ENCODE results near the gene WAC. TPM values are rescaled to one million over a fixed set of nuclear protein-coding genes. Genes with fewer than 3 reads are reported as not detected.
"Not testable (repeated sequence)": the region's sequence is repeated elsewhere in the genome, so short reads cannot be mapped to it uniquely, and the experiment has no call there.

WAC gene
- total RNA-seq, 4 donors from 2014 or later: 101 to 131 (median 118) TPM

DNA sequence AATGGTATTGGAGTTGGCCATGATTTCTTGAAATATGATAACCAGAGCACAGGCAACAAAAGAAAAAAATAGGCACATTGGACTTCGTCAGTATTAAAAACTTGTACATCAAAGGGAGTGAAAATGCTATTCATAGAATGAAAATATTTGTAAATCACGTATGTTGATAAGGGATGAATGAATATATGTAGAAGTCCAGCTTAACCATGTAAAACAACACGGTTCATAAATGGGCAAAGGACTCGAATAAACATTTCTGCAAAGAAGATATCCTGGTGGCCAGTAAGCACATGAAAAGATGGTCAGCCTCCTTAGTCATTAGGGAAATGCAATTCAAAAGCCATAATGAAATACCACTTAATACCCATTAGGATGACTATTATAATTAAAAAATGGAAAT is 68.1 kb downstream of the WAC start:
- peaks cover 0 to 65% (median 0%) of the 10 kb centered on the region in 4 donors for H3K4me1 ChIP-seq
- peaks cover 0 to 9% (median 0%) of the 10 kb centered on the region in 3 donors for H3K36me3 ChIP-seq
- no peak for DNase-seq (ENCODE audit: low spot score in 2 of 2)
- H3K4me3 ChIP-seq: no peak overlapping the region
- no peaks in the 10 kb centered on the region for H3K27me3 ChIP-seq
- no peaks in the 10 kb centered on the region for H3K9me3 ChIP-seq
- no peak overlapping the region for H3K27ac ChIP-seq
- TF ChIP-seq EP300 (IDR thresholded peaks at IDR 0.05) (no peak), POLR2A (IDR thresholded peaks at IDR 0.05) (no peak)
- TF ChIP-seq, protein P1, sequence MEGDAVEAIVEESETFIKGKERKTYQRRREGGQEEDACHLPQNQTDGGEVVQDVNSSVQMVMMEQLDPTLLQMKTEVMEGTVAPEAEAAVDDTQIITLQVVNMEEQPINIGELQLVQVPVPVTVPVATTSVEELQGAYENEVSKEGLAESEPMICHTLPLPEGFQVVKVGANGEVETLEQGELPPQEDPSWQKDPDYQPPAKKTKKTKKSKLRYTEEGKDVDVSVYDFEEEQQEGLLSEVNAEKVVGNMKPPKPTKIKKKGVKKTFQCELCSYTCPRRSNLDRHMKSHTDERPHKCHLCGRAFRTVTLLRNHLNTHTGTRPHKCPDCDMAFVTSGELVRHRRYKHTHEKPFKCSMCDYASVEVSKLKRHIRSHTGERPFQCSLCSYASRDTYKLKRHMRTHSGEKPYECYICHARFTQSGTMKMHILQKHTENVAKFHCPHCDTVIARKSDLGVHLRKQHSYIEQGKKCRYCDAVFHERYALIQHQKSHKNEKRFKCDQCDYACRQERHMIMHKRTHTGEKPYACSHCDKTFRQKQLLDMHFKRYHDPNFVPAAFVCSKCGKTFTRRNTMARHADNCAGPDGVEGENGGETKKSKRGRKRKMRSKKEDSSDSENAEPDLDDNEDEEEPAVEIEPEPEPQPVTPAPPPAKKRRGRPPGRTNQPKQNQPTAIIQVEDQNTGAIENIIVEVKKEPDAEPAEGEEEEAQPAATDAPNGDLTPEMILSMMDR (IDR thresholded peaks at IDR 0.05): no peak
- WGBS, 2 donors: 81 to 93% methylated on average over 4 of the region's 4 CpGs

DNA sequence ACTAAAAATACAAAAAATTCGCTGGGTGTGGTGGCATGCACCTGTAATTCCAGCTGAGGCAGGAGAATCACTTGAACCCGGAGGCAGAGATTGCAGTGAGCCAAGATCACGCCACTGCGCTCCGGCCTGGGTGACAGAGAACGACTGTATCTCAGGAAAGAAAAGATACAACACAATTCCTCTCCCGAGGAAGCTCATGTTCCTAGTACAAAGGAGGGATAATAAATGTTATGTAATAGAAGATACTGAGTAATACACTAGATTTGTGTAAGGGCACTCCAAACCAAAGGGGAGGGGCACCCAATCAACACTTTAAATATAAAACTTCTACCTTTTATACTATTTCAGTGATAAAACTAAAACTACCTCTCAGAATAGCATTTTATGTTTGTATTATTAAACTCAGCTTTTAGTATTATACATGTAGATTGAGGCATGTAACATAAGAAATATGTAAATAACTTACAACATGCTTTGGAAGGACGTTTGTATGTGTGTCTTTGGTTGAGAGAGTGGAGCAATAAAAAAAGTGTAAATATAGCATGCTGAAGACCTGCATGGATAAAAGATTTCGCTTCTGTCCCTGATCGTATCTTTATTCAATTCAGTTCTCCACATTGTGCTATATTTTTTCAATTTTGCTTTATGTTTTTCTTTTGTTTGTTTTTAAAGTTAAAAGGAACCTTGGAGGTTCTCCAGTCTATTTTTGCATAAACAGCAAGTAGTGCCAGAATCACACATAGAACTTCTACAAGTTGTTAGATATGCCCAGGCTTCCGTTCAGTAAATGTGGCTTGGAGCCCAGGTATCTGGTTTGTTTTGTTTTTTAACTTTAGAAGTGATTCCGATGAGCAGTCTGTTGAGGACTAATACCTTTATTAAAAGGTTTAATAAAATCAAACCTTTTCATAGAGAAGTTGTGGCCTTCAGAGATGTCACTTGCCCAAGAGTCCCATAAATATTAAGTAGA is 71.9 kb downstream of the WAC start:
- DNase-seq (ENCODE audit: low spot score in 2 of 2): no peak
- Histone ChIP-seq H3K4me1 (peaks cover 0 to 56% (median 0%) of the 10 kb centered on the region in 4 donors), H3K27ac (no peak overlapping the region), H3K36me3 (peaks cover 0 to 22% (median 0%) of the 10 kb centered on the region in 3 donors), H3K27me3 (no peaks in the 10 kb centered on the region), H3K9me3 (no peaks in the 10 kb centered on the region), H3K4me3 (no peak overlapping the region)
- TF ChIP-seq EP300 (IDR thresholded peaks at IDR 0.05): no peak
- TF ChIP-seq, protein P1 (IDR thresholded peaks at IDR 0.05): no peak
- TF ChIP-seq POLR2A (IDR thresholded peaks at IDR 0.05): no peak
- WGBS, 2 donors: 69 to 72% methylated on average over 12 of the region's 12 CpGs

DNA sequence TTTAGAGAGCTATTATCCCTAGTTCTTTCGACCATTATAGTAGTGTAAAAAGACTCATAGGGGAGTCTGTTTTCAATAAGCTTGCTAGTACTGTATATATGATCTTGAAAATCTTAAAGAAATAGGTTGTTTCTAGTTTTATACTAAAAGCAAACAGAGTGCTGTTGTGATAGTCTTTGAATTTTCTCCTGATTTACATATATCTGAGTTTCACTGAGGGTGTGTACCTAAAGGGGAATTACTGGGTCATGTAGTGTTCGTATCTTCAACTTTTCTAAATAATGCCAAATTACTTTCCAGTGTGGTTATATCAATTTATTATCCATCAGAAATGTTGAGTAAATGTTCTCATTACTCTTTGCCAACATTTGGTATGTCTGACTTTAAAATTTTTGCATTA is 73.7 kb downstream of the WAC start:
- Histone ChIP-seq H3K9me3 (no peaks in the 10 kb centered on the region), H3K4me3 (no peak overlapping the region), H3K4me1 (peaks cover 0 to 46% (median 0%) of the 10 kb centered on the region in 4 donors), H3K27ac (no peak overlapping the region), H3K36me3 (peaks cover 0 to 39% (median 4%) of the 10 kb centered on the region in 3 donors), H3K27me3 (no peaks in the 10 kb centered on the region)
- no peak for TF ChIP-seq EP300 (IDR thresholded peaks at IDR 0.05)
- TF ChIP-seq POLR2A (IDR thresholded peaks at IDR 0.05): no peak
- TF ChIP-seq, protein P1 (IDR thresholded peaks at IDR 0.05): no peak
- DNase-seq (ENCODE audit: low spot score in 2 of 2): no peak
- WGBS, 2 donors: 82% methylated on average over 2 of the region's 2 CpGs

DNA sequence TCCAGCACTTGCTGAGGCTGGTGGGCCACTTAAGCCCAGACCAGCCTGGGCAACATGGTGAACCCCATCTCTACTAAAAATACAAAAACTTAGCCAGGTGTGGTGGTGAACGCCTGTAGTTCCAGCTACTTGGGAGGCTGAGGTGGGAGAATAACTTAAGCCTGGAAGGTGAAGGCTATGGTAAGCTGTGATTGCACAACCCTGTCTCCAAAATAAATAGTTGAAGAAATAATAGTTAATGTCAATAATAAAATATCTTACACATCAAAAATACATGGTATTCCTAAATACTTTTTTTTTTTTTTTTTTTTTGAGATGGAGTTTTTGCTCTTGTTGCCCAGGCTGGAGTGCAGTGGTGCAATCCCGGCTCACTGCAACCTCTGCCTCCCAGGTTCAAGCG is 76.7 kb downstream of the WAC start:
- H3K27ac ChIP-seq; H3K4me3 ChIP-seq; DNase-seq (ENCODE audit: low spot score in 2 of 2); H3K9me3 ChIP-seq; H3K27me3 ChIP-seq: not testable (repeated sequence)
- Histone ChIP-seq H3K36me3 (peaks cover 0 to 66% (median 4%) of the 10 kb centered on the region in 3 donors), H3K4me1 (peaks cover 0 to 32% (median 0%) of the 10 kb centered on the region in 4 donors)
- WGBS, 2 donors: 62 to 82% methylated on average over 3 of the region's 3 CpGs

DNA sequence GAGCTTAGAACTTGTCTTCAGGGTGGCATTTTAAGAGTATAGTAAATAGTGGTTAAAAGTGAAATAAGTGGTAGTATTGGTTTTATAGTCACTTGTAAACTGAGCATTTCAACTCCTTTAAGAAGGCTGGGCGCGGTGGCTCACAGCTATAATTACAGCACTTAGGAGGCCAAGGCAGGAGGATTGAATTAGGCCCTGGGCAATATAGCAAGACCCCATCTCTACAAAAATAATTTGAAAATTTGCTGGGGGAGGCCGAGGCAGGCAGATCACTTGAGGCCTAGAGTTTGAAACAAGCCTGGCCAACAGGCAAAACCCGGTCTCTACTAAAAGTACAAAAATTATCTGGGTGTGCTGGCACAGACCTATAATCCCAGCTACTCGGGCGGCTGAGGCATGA is 80.0 kb downstream of the WAC start:
- H3K9me3 ChIP-seq: no peaks in the 10 kb centered on the region
- H3K36me3 ChIP-seq: peaks cover 4 to 97% (median 4%) of the 10 kb centered on the region in 3 donors
- WGBS, 2 donors: 88 to 97% methylated on average over 6 of the region's 6 CpGs
- no peaks in the 10 kb centered on the region for H3K27me3 ChIP-seq
- H3K4me1 ChIP-seq: peaks cover 0 to 4% (median 0%) of the 10 kb centered on the region in 4 donors
- no peak for DNase-seq (ENCODE audit: low spot score in 2 of 2)
- H3K4me3 ChIP-seq: no peak overlapping the region
- TF ChIP-seq EP300 (IDR thresholded peaks at IDR 0.05) (no peak), POLR2A (IDR thresholded peaks at IDR 0.05) (no peak)
- TF ChIP-seq, protein P1 (IDR thresholded peaks at IDR 0.05): no peak
- no peak overlapping the region for H3K27ac ChIP-seq
